ENCODE measurements around the gene LRRC23.
A peak's percentile ranks its signal among the peaks of the same experiment; 100 is the strongest.

The LRRC23 gene

GRCh38 chr12:6943722-6944380 lies 39.2 kb downstream of the LRRC23 start, which contains the start of the genes C12orf57 and RNU7-1:
Gene C12orf57, plus strand, starts transcription at chr12:6944022. Its CDS starts 100 bp downstream, at chr12:6944122.
Gene RNU7-1, plus strand, starts transcription at chr12:6943816.
- DNase-seq (ENCODE audit: low read depth): no peak

- DNase-seq (ENCODE audit: low read depth): peak; percentile 78
These were observed 40.0 kb downstream of the LRRC23 start for GRCh38 chr12:6944381-6945186.

- DNase-seq (ENCODE audit: low read depth): no peak
These were observed 41.0 kb downstream of the LRRC23 start for GRCh38 chr12:6945613-6946012.

- DNase-seq (ENCODE audit: low read depth): no peak
These were observed 41.7 kb downstream of the LRRC23 start for GRCh38 chr12:6946033-6946919.

- no peak for DNase-seq (ENCODE audit: low read depth)
These were observed 42.3 kb downstream of the LRRC23 start for GRCh38 chr12:6946920-6947374.

- no peak for DNase-seq (ENCODE audit: low read depth)
These were observed 43.0 kb downstream of the LRRC23 start for GRCh38 chr12:6947615-6948014.

- no peak for DNase-seq (ENCODE audit: low read depth)
These were observed 44.4 kb downstream of the LRRC23 start for GRCh38 chr12:6948873-6949594.

GRCh38 chr12:6950401-6950801 lies 45.8 kb downstream of the LRRC23 start:
- no peak for DNase-seq (ENCODE audit: low read depth)

GRCh38 chr12:6950811-6951540 lies 46.4 kb downstream of the LRRC23 start, which contains the start of gene PTPN6:
Gene PTPN6, plus strand, starts transcription at chr12:6951356. Its CDS starts 157 bp downstream, at chr12:6951513.
- DNase-seq (ENCODE audit: low read depth): no peak

- no peak for DNase-seq (ENCODE audit: low read depth)
These were observed 47.0 kb downstream of the LRRC23 start for GRCh38 chr12:6951551-6952120.

- no peak for DNase-seq (ENCODE audit: low read depth)
These were observed 47.7 kb downstream of the LRRC23 start for GRCh38 chr12:6952121-6952862.

- no peak for DNase-seq (ENCODE audit: low read depth)
These were observed 48.3 kb downstream of the LRRC23 start for GRCh38 chr12:6952863-6953441.

- peak; percentile 71 for DNase-seq (ENCODE audit: low read depth)
These were observed 49.1 kb downstream of the LRRC23 start for GRCh38 chr12:6953442-6954315.

GRCh38 chr12:6954316-6955107 lies 49.9 kb downstream of the LRRC23 start:
- no peak for DNase-seq (ENCODE audit: low read depth)

GRCh38 chr12:6955108-6956020 lies 50.7 kb downstream of the LRRC23 start:
- no peak for DNase-seq (ENCODE audit: low read depth)

- DNase-seq (ENCODE audit: low read depth): no peak
These were observed 51.6 kb downstream of the LRRC23 start for GRCh38 chr12:6956021-6956727.

All from activated T-cell treated with anti-CD3 and anti-CD28 coated beads for 1 hour (primary cell).